GM23338 (cell line): Measurements from ENCODE around the gene AFM. TPM values are rescaled to one million over a fixed set of nuclear protein-coding genes. Genes with fewer than 3 reads are reported as not detected.

Source experiments
- ATAC-seq: fragments of 200-7000 bp; cut with Tn5 transposase; 3 replicates; pipeline ENCODE4 v1.9.1; 2020
- DNase-seq: peaks from one replicate; pipeline ENCODE4 v3.0.0-alpha.2; 2015; ENCODE audit warnings: low spot score
- H2AFZ ChIP-seq: fragments of 200-600 bp; sonication (generic); 2 replicates; pipeline ENCODE4 v1.8.0; 2016; ENCODE audit warnings: antibody characterized with exemption, mild to moderate bottlenecking, moderate library complexity
- H3F3A ChIP-seq: fragments of 200-600 bp; sonication (generic); replicated peaks from 2 replicates; pipeline ENCODE4 v1.8.0; 2017; ENCODE audit warnings: antibody characterized with exemption, mixed run types, low read depth
- H3K27ac ChIP-seq: fragments of 200-600 bp; sonication (generic); 2 replicates; pipeline ENCODE4 v1.6.1; 2016; ENCODE audit warnings: low read depth
- H3K27me3 ChIP-seq: fragments of 200-600 bp; sonication (generic); 2 replicates; pipeline ENCODE4 v1.8.0; 2016; ENCODE audit warnings: mild to moderate bottlenecking, mixed run types, moderate library complexity; ENCODE audit not compliant: insufficient read depth
- H3K36me3 ChIP-seq: fragments of 200-600 bp; sonication (generic); 2 replicates; pipeline ENCODE4 v1.8.0; 2016; ENCODE audit warnings: mild to moderate bottlenecking; ENCODE audit not compliant: insufficient read depth
- H3K4me1 ChIP-seq: fragments of 200-600 bp; sonication (generic); 2 replicates; pipeline ENCODE4 v1.8.0; 2016; ENCODE audit warnings: mild to moderate bottlenecking, moderate library complexity; ENCODE audit not compliant: insufficient read depth
- H3K4me2 ChIP-seq: fragments of 200-600 bp; sonication (generic); 2 replicates; pipeline ENCODE4 v1.7.1; 2017; ENCODE audit warnings: mixed run types
- H3K4me3 ChIP-seq: fragments of 200-600 bp; sonication (generic); 2 replicates; pipeline ENCODE4 v1.6.1; 2016; ENCODE audit warnings: mixed run types
- H3K79me2 ChIP-seq: fragments of 200-600 bp; sonication (generic); replicated peaks from 2 replicates; pipeline ENCODE4 v1.8.0; 2017; ENCODE audit warnings: mild to moderate bottlenecking; ENCODE audit not compliant: insufficient read depth
- H3K9me2 ChIP-seq: fragments of 200-600 bp; sonication (generic); 2 replicates; pipeline ENCODE4 v1.8.0; 2017; ENCODE audit not compliant: insufficient read depth
- H4K20me1 ChIP-seq: fragments of 200-600 bp; sonication (generic); replicated peaks from 2 replicates; pipeline ENCODE4 v1.8.0; 2017; ENCODE audit warnings: mild to moderate bottlenecking; ENCODE audit not compliant: insufficient read depth
- H3K27ac Mint-ChIP-seq: 2 replicates; pipeline ENCODE4 v1.8.0; 2020; ENCODE audit warnings: inconsistent platforms, mild to moderate bottlenecking, moderate library complexity, mixed read lengths
- H3K27me3 Mint-ChIP-seq: 3 replicates; pipeline ENCODE4 v1.8.0; 2022; ENCODE audit warnings: low read depth, mild to moderate bottlenecking, moderate library complexity, mixed read lengths, inconsistent platforms; ENCODE audit not compliant: insufficient read depth, poor library complexity
- H3K36me3 Mint-ChIP-seq: 3 replicates; pipeline ENCODE4 v1.8.0; 2021; ENCODE audit warnings: low read depth, mild to moderate bottlenecking, inconsistent platforms, moderate library complexity, mixed read lengths
- H3K4me1 Mint-ChIP-seq: 3 replicates; pipeline ENCODE4 v1.8.0; 2020; ENCODE audit warnings: mild to moderate bottlenecking, inconsistent platforms, mixed read lengths
- H3K4me3 Mint-ChIP-seq: 3 replicates; pipeline ENCODE4 v1.8.0; 2021; ENCODE audit warnings: moderate library complexity, mild to moderate bottlenecking, inconsistent platforms, mixed read lengths
- H3K9me3 Mint-ChIP-seq: 3 replicates; pipeline ENCODE4 v1.8.0; 2020; ENCODE audit warnings: moderate library complexity, mild to moderate bottlenecking, inconsistent platforms, mixed read lengths
- CREB1 ChIP-seq: fragments of 250-450 bp; sonication (Bioruptor Pico); IDR thresholded peaks from 2 replicates; pipeline ENCODE4 v1.5.0; 2020; ENCODE audit warnings: low read depth, mild to moderate bottlenecking, moderate library complexity
- NANOG ChIP-seq: IDR thresholded peaks from 2 replicates; pipeline ENCODE4 v1.6.1; 2016; ENCODE audit warnings: antibody characterized with exemption, borderline replicate concordance
- POLR2AphosphoS5 ChIP-seq: IDR thresholded peaks from 2 replicates; pipeline ENCODE4 v1.6.1; 2016; ENCODE audit warnings: antibody characterized with exemption, low read depth
- STAT1 ChIP-seq: IDR thresholded peaks from one replicate; pipeline ENCODE4 v1.6.1; 2016; ENCODE audit warnings: antibody characterized with exemption; ENCODE audit not compliant: unreplicated experiment
- ZNF114 ChIP-seq: fragments of 250-450 bp; sonication (Bioruptor Pico); IDR thresholded peaks from 2 replicates; pipeline ENCODE4 v1.5.0; 2020; ENCODE audit warnings: mild to moderate bottlenecking, moderate library complexity
- ZNF331 ChIP-seq: fragments of 250-450 bp; sonication (Bioruptor Pico); IDR thresholded peaks from 2 replicates; pipeline ENCODE4 v1.5.0; 2020; ENCODE audit warnings: low read depth, mild to moderate bottlenecking, moderate library complexity
- polyA plus RNA-seq: library from polyadenylated mRNA; unstranded; fragments of >200 nt; fragmentation: Nextera tagmentation; extraction: Ambion mirVana; gene quantifications from 2 replicates; pipeline ENCODE4 v1.2.1, GENCODE V29; 2016
- total RNA-seq: library from RNA; depleted of rRNA; stranded (reverse); fragments of >200 nt; shearing (Covaris generic); gene quantifications from 2 replicates; pipeline ENCODE4 v1.2.3, GENCODE V29; 2014
- TF ChIP-seq, protein P1 (sequence below): IDR thresholded peaks from 2 replicates; pipeline ENCODE4 v1.6.1; 2016; ENCODE audit warnings: antibody characterized with exemption
- TF ChIP-seq, protein P2 (sequence below): IDR thresholded peaks from one replicate; pipeline ENCODE4 v1.6.1; 2018; ENCODE audit warnings: antibody characterized with exemption; ENCODE audit not compliant: unreplicated experiment
- TF ChIP-seq, protein P3 (sequence below), 2 experiments: fragments of 200-600 bp in 1 of 2; sonication (generic) in 1 of 2; conservative IDR thresholded peaks; 2 replicates each; pipeline versions ENCODE4 v1.5.1 to v1.6.1; 2016 to 2017; ENCODE audit warnings: antibody characterized with exemption in 2 of 2, low read depth in 2 of 2, mild to moderate bottlenecking in 2 of 2, moderate library complexity in 1 of 2
- TF ChIP-seq, protein P4 (sequence below): fragments of 250-450 bp; sonication (Bioruptor Pico); IDR thresholded peaks from 2 replicates; pipeline ENCODE4 v1.5.0; 2020; ENCODE audit warnings: mild to moderate bottlenecking, moderate library complexity

The AFM gene
- total and polyA plus RNA-seq, 2 experiments from 2014 or later = not detected

DNA sequence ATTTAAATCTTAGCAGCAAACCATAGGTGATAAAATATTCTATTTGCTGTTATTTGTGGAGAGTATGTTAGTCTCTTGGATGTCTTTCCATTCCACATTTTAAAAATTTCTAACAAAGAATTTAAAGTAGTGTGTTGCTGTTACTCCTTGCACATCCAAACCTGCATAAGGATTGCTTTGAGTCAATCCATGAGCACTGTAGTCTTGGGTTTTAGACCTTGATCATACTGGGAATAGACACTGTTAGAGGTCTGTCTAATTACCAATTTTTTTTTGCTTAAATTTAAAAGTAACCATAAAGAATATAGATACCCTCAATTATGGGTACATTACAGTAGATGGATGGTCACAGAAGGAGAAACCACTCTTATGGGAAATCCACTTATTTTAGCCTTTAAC, 44.0 kb upstream of the AFM start:
- no peak overlapping the region for H3K27ac ChIP-seq
- Mint-ChIP-seq H3K4me3 (no peak overlapping the region), H3K36me3 (no peaks in the 10 kb centered on the region), H3K27ac (no peak overlapping the region), H3K27me3 (no peaks in the 10 kb centered on the region), H3K9me3 (no peaks in the 10 kb centered on the region), H3K4me1 (no peaks in the 10 kb centered on the region)
- H3K4me3 ChIP-seq = no peak overlapping the region
- no peak overlapping the region for H3K4me2 ChIP-seq
- no peak for DNase-seq
- H4K20me1 ChIP-seq = no peaks in the 10 kb centered on the region
- TF ChIP-seq, protein P1, sequence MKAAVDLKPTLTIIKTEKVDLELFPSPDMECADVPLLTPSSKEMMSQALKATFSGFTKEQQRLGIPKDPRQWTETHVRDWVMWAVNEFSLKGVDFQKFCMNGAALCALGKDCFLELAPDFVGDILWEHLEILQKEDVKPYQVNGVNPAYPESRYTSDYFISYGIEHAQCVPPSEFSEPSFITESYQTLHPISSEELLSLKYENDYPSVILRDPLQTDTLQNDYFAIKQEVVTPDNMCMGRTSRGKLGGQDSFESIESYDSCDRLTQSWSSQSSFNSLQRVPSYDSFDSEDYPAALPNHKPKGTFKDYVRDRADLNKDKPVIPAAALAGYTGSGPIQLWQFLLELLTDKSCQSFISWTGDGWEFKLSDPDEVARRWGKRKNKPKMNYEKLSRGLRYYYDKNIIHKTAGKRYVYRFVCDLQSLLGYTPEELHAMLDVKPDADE = no peak
- TF ChIP-seq ZNF331 (CRISPR knock-in tag) (no peak), NANOG (no peak), ZNF114 (CRISPR knock-in tag) (no peak), STAT1 (no peak), CREB1 (CRISPR knock-in tag) (no peak), POLR2AphosphoS5 (no peak)
- TF ChIP-seq, protein P2, sequence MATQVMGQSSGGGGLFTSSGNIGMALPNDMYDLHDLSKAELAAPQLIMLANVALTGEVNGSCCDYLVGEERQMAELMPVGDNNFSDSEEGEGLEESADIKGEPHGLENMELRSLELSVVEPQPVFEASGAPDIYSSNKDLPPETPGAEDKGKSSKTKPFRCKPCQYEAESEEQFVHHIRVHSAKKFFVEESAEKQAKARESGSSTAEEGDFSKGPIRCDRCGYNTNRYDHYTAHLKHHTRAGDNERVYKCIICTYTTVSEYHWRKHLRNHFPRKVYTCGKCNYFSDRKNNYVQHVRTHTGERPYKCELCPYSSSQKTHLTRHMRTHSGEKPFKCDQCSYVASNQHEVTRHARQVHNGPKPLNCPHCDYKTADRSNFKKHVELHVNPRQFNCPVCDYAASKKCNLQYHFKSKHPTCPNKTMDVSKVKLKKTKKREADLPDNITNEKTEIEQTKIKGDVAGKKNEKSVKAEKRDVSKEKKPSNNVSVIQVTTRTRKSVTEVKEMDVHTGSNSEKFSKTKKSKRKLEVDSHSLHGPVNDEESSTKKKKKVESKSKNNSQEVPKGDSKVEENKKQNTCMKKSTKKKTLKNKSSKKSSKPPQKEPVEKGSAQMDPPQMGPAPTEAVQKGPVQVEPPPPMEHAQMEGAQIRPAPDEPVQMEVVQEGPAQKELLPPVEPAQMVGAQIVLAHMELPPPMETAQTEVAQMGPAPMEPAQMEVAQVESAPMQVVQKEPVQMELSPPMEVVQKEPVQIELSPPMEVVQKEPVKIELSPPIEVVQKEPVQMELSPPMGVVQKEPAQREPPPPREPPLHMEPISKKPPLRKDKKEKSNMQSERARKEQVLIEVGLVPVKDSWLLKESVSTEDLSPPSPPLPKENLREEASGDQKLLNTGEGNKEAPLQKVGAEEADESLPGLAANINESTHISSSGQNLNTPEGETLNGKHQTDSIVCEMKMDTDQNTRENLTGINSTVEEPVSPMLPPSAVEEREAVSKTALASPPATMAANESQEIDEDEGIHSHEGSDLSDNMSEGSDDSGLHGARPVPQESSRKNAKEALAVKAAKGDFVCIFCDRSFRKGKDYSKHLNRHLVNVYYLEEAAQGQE = no peak
- TF ChIP-seq, protein P3, sequence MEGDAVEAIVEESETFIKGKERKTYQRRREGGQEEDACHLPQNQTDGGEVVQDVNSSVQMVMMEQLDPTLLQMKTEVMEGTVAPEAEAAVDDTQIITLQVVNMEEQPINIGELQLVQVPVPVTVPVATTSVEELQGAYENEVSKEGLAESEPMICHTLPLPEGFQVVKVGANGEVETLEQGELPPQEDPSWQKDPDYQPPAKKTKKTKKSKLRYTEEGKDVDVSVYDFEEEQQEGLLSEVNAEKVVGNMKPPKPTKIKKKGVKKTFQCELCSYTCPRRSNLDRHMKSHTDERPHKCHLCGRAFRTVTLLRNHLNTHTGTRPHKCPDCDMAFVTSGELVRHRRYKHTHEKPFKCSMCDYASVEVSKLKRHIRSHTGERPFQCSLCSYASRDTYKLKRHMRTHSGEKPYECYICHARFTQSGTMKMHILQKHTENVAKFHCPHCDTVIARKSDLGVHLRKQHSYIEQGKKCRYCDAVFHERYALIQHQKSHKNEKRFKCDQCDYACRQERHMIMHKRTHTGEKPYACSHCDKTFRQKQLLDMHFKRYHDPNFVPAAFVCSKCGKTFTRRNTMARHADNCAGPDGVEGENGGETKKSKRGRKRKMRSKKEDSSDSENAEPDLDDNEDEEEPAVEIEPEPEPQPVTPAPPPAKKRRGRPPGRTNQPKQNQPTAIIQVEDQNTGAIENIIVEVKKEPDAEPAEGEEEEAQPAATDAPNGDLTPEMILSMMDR (conservative IDR thresholded peaks at IDR 0.05; ENCODE audit: low read depth in 2 of 2) = no peak
- TF ChIP-seq, protein P4, sequence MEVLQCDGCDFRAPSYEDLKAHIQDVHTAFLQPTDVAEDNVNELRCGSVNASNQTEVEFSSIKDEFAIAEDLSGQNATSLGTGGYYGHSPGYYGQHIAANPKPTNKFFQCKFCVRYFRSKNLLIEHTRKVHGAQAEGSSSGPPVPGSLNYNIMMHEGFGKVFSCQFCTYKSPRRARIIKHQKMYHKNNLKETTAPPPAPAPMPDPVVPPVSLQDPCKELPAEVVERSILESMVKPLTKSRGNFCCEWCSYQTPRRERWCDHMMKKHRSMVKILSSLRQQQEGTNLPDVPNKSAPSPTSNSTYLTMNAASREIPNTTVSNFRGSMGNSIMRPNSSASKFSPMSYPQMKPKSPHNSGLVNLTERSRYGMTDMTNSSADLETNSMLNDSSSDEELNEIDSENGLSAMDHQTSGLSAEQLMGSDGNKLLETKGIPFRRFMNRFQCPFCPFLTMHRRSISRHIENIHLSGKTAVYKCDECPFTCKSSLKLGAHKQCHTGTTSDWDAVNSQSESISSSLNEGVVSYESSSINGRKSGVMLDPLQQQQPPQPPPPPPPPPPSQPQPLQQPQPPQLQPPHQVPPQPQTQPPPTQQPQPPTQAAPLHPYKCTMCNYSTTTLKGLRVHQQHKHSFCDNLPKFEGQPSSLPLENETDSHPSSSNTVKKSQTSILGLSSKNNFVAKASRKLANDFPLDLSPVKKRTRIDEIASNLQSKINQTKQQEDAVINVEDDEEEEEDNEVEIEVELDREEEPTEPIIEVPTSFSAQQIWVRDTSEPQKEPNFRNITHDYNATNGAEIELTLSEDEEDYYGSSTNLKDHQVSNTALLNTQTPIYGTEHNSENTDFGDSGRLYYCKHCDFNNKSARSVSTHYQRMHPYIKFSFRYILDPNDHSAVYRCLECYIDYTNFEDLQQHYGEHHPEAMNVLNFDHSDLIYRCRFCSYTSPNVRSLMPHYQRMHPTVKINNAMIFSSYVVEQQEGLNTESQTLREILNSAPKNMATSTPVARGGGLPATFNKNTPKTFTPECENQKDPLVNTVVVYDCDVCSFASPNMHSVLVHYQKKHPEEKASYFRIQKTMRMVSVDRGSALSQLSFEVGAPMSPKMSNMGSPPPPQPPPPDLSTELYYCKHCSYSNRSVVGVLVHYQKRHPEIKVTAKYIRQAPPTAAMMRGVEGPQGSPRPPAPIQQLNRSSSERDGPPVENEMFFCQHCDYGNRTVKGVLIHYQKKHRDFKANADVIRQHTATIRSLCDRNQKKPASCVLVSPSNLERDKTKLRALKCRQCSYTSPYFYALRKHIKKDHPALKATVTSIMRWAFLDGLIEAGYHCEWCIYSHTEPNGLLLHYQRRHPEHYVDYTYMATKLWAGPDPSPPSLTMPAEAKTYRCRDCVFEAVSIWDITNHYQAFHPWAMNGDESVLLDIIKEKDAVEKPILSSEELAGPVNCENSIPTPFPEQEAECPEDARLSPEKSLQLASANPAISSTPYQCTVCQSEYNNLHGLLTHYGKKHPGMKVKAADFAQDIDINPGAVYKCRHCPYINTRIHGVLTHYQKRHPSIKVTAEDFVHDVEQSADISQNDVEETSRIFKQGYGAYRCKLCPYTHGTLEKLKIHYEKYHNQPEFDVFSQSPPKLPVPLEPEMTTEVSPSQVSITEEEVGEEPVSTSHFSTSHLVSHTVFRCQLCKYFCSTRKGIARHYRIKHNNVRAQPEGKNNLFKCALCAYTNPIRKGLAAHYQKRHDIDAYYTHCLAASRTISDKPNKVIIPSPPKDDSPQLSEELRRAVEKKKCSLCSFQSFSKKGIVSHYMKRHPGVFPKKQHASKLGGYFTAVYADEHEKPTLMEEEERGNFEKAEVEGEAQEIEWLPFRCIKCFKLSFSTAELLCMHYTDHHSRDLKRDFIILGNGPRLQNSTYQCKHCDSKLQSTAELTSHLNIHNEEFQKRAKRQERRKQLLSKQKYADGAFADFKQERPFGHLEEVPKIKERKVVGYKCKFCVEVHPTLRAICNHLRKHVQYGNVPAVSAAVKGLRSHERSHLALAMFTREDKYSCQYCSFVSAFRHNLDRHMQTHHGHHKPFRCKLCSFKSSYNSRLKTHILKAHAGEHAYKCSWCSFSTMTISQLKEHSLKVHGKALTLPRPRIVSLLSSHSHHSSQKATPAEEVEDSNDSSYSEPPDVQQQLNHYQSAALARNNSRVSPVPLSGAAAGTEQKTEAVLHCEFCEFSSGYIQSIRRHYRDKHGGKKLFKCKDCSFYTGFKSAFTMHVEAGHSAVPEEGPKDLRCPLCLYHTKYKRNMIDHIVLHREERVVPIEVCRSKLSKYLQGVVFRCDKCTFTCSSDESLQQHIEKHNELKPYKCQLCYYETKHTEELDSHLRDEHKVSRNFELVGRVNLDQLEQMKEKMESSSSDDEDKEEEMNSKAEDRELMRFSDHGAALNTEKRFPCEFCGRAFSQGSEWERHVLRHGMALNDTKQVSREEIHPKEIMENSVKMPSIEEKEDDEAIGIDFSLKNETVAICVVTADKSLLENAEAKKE (CRISPR knock-in tag) = no peak
- no peaks in the 10 kb centered on the region for H3K79me2 ChIP-seq
- no peaks in the 10 kb centered on the region for H3F3A ChIP-seq
- H3K36me3 ChIP-seq = no peaks in the 10 kb centered on the region
- H2AFZ ChIP-seq = no peak overlapping the region
- H3K4me1 ChIP-seq = no peaks in the 10 kb centered on the region
- ATAC-seq = no peak
- H3K9me2 ChIP-seq = no peaks in the 10 kb centered on the region
- no peaks in the 10 kb centered on the region for H3K27me3 ChIP-seq
